Measurements from ENCODE around the gene CCN5. TPM values are rescaled to one million over a fixed set of nuclear protein-coding genes. Genes with fewer than 3 reads are reported as not detected.

CCN5 gene
- total RNA-seq, 1 donor from 2014 or later = not detected

DNA sequence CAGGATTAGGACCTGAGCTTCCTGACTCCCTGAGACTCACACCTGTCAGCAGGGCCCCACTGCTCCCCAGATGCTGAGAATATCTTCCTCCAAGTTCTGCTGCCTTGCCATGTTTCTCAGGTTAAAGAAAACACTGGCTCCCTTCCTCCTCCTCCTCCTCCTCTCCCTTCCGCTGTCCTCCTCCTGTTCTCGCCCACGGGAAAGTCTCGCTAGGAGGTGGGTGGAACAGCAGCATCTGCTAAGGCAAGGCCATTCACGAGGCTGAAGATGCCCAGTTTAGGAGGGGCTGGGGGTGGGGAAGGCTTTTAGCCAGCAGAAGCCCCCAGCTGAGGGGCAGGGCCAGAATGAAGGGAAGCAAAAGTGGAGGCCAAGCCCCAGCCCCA, 54.3 kb downstream of the CCN5 start:
- Mint-ChIP-seq H3K4me3 (no peak overlapping the region), H3K9me3 (no peaks in the 10 kb centered on the region), H3K27me3 (ENCODE audit: insufficient read depth, low read depth) (peaks cover 16% of the 10 kb centered on the region), H3K27ac (no peak overlapping the region), H3K4me1 (peaks cover 26% of the 10 kb centered on the region), H3K36me3 (no peaks in the 10 kb centered on the region)
- Histone ChIP-seq H2AFZ (replicated peaks) (no peak overlapping the region), H3K9me3 (ENCODE audit: low read depth) (no peaks in the 10 kb centered on the region), H3K9ac (no peak overlapping the region), H3K79me2 (ENCODE audit: low read depth) (no peaks in the 10 kb centered on the region), H3K27me3 (no peaks in the 10 kb centered on the region), H3K27ac (no peak overlapping the region), H3K36me3 (no peaks in the 10 kb centered on the region), H4K20me1 (ENCODE audit: low read depth) (peaks cover 7% of the 10 kb centered on the region), H3K4me2 (no peak overlapping the region), H3K4me3 (no peak overlapping the region), H3F3A (ENCODE audit: low read depth) (peaks cover 5% of the 10 kb centered on the region), H3K4me1 (no peaks in the 10 kb centered on the region)
- TF ChIP-seq EZH2phosphoT487 (IDR thresholded peaks at IDR 0.05) = no peak
- TF ChIP-seq, protein P1, sequence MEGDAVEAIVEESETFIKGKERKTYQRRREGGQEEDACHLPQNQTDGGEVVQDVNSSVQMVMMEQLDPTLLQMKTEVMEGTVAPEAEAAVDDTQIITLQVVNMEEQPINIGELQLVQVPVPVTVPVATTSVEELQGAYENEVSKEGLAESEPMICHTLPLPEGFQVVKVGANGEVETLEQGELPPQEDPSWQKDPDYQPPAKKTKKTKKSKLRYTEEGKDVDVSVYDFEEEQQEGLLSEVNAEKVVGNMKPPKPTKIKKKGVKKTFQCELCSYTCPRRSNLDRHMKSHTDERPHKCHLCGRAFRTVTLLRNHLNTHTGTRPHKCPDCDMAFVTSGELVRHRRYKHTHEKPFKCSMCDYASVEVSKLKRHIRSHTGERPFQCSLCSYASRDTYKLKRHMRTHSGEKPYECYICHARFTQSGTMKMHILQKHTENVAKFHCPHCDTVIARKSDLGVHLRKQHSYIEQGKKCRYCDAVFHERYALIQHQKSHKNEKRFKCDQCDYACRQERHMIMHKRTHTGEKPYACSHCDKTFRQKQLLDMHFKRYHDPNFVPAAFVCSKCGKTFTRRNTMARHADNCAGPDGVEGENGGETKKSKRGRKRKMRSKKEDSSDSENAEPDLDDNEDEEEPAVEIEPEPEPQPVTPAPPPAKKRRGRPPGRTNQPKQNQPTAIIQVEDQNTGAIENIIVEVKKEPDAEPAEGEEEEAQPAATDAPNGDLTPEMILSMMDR (IDR thresholded peaks at IDR 0.05) = no peak
- TF ChIP-seq EZH2 (IDR thresholded peaks at IDR 0.05) = no peak
- no peak for DNase-seq (ENCODE audit: low spot score)

DNA sequence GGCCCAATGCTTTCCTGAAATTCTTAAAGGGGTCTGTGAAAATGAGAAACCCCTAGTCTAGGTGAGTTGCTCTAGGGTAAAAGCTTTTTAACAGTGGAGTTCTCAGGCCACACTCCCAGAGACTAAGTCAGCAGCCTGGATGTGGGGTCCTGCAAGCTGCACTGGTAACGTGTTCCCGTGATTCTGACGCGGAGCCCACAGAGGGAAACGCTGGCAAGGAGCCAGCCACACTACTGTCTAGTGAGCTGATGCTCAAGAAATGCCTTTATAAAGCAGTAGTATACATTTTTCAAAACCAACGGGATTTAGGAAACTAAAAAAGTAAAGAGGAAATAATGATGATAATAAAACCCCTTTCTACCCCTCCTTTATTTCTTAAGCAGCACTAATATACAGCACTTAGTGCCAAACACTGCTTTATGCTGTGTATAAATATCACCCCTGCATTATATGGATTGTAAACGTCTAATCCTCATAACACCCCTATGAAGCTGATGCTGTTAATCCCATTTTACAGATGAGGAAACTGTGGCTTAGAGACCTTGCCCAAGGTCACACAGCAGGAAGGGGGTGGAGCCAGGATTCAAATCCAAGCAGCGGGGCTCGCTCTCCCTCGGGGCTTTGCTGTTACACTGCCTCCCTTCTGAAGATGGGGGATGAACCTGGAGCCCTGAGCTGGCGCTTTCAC, 55.5 kb downstream of the CCN5 start:
- TF ChIP-seq, protein P1 (IDR thresholded peaks at IDR 0.05) = no peak
- TF ChIP-seq EZH2 (IDR thresholded peaks at IDR 0.05) = no peak
- TF ChIP-seq EZH2phosphoT487 (IDR thresholded peaks at IDR 0.05) = no peak
- H3K79me2 ChIP-seq (ENCODE audit: low read depth) = no peaks in the 10 kb centered on the region
- no peak overlapping the region for H3K4me3 ChIP-seq
- no peak for DNase-seq (ENCODE audit: low spot score)
- no peaks in the 10 kb centered on the region for H3K4me1 ChIP-seq
- no peaks in the 10 kb centered on the region for H3K36me3 ChIP-seq
- no peak overlapping the region for H3K4me3 Mint-ChIP-seq
- H3F3A ChIP-seq (ENCODE audit: low read depth) = no peaks in the 10 kb centered on the region
- H3K36me3 Mint-ChIP-seq = no peaks in the 10 kb centered on the region
- H3K27me3 Mint-ChIP-seq (ENCODE audit: insufficient read depth, low read depth) = peaks cover 13% of the 10 kb centered on the region
- H3K27me3 ChIP-seq = no peaks in the 10 kb centered on the region
- H3K27ac Mint-ChIP-seq = no peak overlapping the region
- no peak overlapping the region for H3K9ac ChIP-seq
- H2AFZ ChIP-seq (replicated peaks) = no peak overlapping the region
- no peak overlapping the region for H3K27ac ChIP-seq
- no peaks in the 10 kb centered on the region for H3K9me3 Mint-ChIP-seq
- H3K4me2 ChIP-seq = no peak overlapping the region
- no peaks in the 10 kb centered on the region for H3K9me3 ChIP-seq (ENCODE audit: low read depth)
- peaks cover 16% of the 10 kb centered on the region for H3K4me1 Mint-ChIP-seq
- H4K20me1 ChIP-seq (ENCODE audit: low read depth) = peaks cover 5% of the 10 kb centered on the region

DNA sequence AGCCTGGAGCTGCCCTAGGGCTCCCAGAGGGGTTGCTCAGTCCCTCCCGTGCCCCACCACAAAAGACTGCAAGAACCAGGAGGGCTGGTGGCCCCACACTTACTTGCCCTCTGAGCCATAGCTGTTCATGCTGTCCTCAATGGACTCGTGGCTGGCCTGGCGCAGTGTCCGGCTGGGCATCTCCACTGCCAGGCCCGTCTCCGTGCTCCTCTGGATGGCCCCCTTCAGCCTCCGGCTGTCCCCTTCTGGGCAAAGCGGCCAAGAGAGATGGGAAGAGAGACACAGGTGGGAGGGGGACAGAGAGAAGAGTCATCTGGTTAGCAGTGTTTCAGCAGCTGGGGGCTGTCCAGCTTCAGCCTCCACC, 56.0 kb downstream of the CCN5 start:
- H2AFZ ChIP-seq (replicated peaks) = no peak overlapping the region
- no peak overlapping the region for H3K4me2 ChIP-seq
- Mint-ChIP-seq H3K4me1 (peaks cover 13% of the 10 kb centered on the region), H3K27ac (no peak overlapping the region), H3K36me3 (no peaks in the 10 kb centered on the region), H3K4me3 (no peak overlapping the region), H3K9me3 (no peaks in the 10 kb centered on the region), H3K27me3 (ENCODE audit: insufficient read depth, low read depth) (peaks cover 9% of the 10 kb centered on the region)
- H4K20me1 ChIP-seq (ENCODE audit: low read depth) = peaks cover 4% of the 10 kb centered on the region
- TF ChIP-seq, protein P1 (IDR thresholded peaks at IDR 0.05) = no peak
- TF ChIP-seq EZH2 (IDR thresholded peaks at IDR 0.05) (no peak), EZH2phosphoT487 (IDR thresholded peaks at IDR 0.05) (no peak)
- H3K36me3 ChIP-seq = no peaks in the 10 kb centered on the region
- H3K27ac ChIP-seq = no peak overlapping the region
- DNase-seq (ENCODE audit: low spot score) = no peak
- H3K4me3 ChIP-seq = no peak overlapping the region
- no peaks in the 10 kb centered on the region for H3K27me3 ChIP-seq
- H3K9ac ChIP-seq = no peak overlapping the region
- no peaks in the 10 kb centered on the region for H3K79me2 ChIP-seq (ENCODE audit: low read depth)
- H3K9me3 ChIP-seq (ENCODE audit: low read depth) = no peaks in the 10 kb centered on the region
- no peaks in the 10 kb centered on the region for H3F3A ChIP-seq (ENCODE audit: low read depth)
- H3K4me1 ChIP-seq = no peaks in the 10 kb centered on the region

All from neural progenitor cell (in vitro differentiated cells).